ENCODE data around the gene COQ6. TPM values are rescaled to one million over a fixed set of nuclear protein-coding genes. Genes with fewer than 3 reads are reported as not detected.

The COQ6 gene
- total RNA-seq, 1 donor from 2014 or later = 22.9 TPM

GRCh38 chr14:73942180-73942579, 7.9 kb upstream of the COQ6 start:
- no peak for TF ChIP-seq CTCF (IDR thresholded peaks at IDR 0.05; ENCODE audit: unreplicated experiment)
- Mint-ChIP-seq H3K4me3 (ENCODE audit: unreplicated experiment) (no peak overlapping the region), H3K27ac (ENCODE audit: unreplicated experiment) (no peak overlapping the region), H3K9me3 (ENCODE audit: unreplicated experiment) (no peaks in the 10 kb centered on the region), H3K36me3 (ENCODE audit: low read depth, unreplicated experiment) (peaks cover 13% of the 10 kb centered on the region), H3K27me3 (ENCODE audit: unreplicated experiment) (peaks cover 8% of the 10 kb centered on the region), H3K4me1 (ENCODE audit: unreplicated experiment) (peaks cover 3% of the 10 kb centered on the region)
- DNase-seq (ENCODE audit: low spot score) = no peak

GRCh38 chr14:73943083-73943482, 7.0 kb upstream of the COQ6 start:
- Mint-ChIP-seq H3K36me3 (ENCODE audit: low read depth, unreplicated experiment) (peaks cover 13% of the 10 kb centered on the region), H3K27me3 (ENCODE audit: unreplicated experiment) (peaks cover 8% of the 10 kb centered on the region), H3K27ac (ENCODE audit: unreplicated experiment) (no peak overlapping the region), H3K9me3 (ENCODE audit: unreplicated experiment) (no peaks in the 10 kb centered on the region), H3K4me1 (ENCODE audit: unreplicated experiment) (peaks cover 3% of the 10 kb centered on the region), H3K4me3 (ENCODE audit: unreplicated experiment) (no peak overlapping the region)
- DNase-seq (ENCODE audit: low spot score) = no peak
- no peak for TF ChIP-seq CTCF (IDR thresholded peaks at IDR 0.05; ENCODE audit: unreplicated experiment)

DNA sequence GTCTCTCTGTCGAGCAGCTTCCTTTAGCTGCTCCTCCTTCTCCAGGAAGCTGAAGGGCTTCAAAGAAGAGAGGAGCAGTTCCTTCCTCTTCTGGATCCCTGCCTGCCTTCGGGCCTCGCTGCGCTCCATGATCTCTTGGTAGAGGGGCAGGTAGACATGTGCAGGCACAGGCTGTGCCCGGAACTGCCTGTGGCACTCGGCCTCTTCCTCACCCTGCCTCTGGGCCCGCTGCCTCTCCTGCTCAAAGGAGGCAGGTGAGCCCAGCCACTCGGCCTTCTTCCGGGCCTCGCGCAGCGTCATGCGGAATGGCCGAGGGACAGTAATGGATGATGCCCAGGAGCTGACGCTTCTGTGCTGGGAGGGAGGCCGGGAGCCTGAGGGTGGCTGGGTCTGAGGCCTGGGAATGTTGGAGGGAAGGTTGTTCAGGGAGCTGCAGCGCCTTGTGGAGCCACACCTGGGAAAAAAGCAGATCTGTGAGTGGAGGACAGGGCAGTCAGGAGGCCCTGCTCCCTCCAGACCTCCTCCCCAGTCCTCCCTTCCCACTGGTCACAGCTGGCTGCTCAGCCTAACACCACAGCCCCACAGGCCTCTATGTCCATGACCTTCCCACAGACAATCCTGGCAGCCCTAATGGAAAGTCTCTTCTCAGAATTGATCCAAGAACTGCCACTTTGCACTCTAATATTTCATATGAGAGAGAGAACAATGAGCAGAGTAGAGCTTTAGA, 5.5 kb upstream of the COQ6 start:
- DNase-seq (ENCODE audit: low spot score) = no peak
- no peaks in the 10 kb centered on the region for H3K9me3 Mint-ChIP-seq (ENCODE audit: unreplicated experiment)
- peaks cover 8% of the 10 kb centered on the region for H3K27me3 Mint-ChIP-seq (ENCODE audit: unreplicated experiment)
- H3K36me3 Mint-ChIP-seq (ENCODE audit: low read depth, unreplicated experiment) = peaks cover 13% of the 10 kb centered on the region
- H3K4me3 Mint-ChIP-seq (ENCODE audit: unreplicated experiment) = peak overlapping the region; percentile 7
- TF ChIP-seq CTCF (IDR thresholded peaks at IDR 0.05; ENCODE audit: unreplicated experiment) = no peak
- H3K27ac Mint-ChIP-seq (ENCODE audit: unreplicated experiment) = no peak overlapping the region
- H3K4me1 Mint-ChIP-seq (ENCODE audit: unreplicated experiment) = peaks cover 3% of the 10 kb centered on the region

DNA sequence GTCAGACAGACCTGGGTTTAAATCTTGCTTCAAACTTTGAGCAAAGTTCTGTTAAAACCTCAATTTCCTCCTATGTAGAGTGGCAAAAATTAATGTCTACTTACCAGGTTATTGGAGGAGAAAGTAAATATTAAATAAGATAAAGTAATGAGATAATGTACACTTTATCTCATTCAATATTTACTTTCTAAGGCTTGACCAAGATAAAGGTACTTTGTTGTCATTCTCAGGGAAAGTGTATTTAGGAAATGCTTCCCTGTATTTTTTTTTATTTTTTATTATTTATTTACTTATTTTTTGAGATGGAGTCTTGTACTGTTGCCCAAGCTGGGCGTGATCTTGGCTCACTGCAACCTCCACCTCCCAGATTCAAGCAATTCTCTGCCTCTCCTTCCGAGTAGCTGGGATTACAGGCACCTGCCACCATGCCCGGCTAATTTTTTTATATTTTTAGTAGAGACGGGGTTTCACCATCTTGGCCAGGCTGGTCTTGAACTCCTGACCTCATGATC, 4.9 kb upstream of the COQ6 start:
- Mint-ChIP-seq H3K4me3 (ENCODE audit: unreplicated experiment) (peak overlapping the region; percentile 7), H3K27me3 (ENCODE audit: unreplicated experiment) (peaks cover 13% of the 10 kb centered on the region), H3K9me3 (ENCODE audit: unreplicated experiment) (no peaks in the 10 kb centered on the region), H3K27ac (ENCODE audit: unreplicated experiment) (no peak overlapping the region), H3K4me1 (ENCODE audit: unreplicated experiment) (peaks cover 3% of the 10 kb centered on the region), H3K36me3 (ENCODE audit: low read depth, unreplicated experiment) (peaks cover 12% of the 10 kb centered on the region)
- TF ChIP-seq CTCF (IDR thresholded peaks at IDR 0.05; ENCODE audit: unreplicated experiment) = no peak
- no peak for DNase-seq (ENCODE audit: low spot score)

- Mint-ChIP-seq H3K27ac (ENCODE audit: unreplicated experiment) (no peak overlapping the region), H3K36me3 (ENCODE audit: low read depth, unreplicated experiment) (peaks cover 19% of the 10 kb centered on the region), H3K4me3 (ENCODE audit: unreplicated experiment) (no peak overlapping the region), H3K9me3 (ENCODE audit: unreplicated experiment) (no peaks in the 10 kb centered on the region), H3K4me1 (ENCODE audit: unreplicated experiment) (peaks cover 9% of the 10 kb centered on the region), H3K27me3 (ENCODE audit: unreplicated experiment) (peaks cover 7% of the 10 kb centered on the region)
- TF ChIP-seq CTCF (IDR thresholded peaks at IDR 0.05; ENCODE audit: unreplicated experiment) = no peak
- no peak for DNase-seq (ENCODE audit: low spot score)
Observed at GRCh38 chr14:73953731-73954130, 3.6 kb downstream of the COQ6 start.

All from endothelial cell (in vitro differentiated cells).